B cell (primary cell): ENCODE measurements around the gene ABCD1. TPM values are rescaled to one million over a fixed set of nuclear protein-coding genes. Genes with fewer than 3 reads are reported as not detected.
A peak's percentile ranks its signal among the peaks of the same experiment; 100 is the strongest.

Experiments
- ATAC-seq: fragments of 200-7000 bp; cut with Tn5 transposase; one replicate; pipeline ENCODE4 v1.10.0; 2021; ENCODE audit warnings: low read depth, mild to moderate bottlenecking, moderate number of reproducible peaks, moderate library complexity
- CTCF ChIA-PET: fragments of 350-600 bp; sonication (Branson Sonifier 250); formaldehyde crosslinking; loops from one replicate; lab custom pipeline; 2021; ENCODE audit warnings: antibody characterized with exemption, inconsistent platforms; lab: Charles Lee
- POLR2A ChIA-PET: fragments of 350-600 bp; sonication (Branson Sonifier 250); formaldehyde crosslinking; loops from one replicate; lab custom pipeline; 2021; ENCODE audit warnings: antibody characterized with exemption; lab: Charles Lee
- DNase-seq: peaks from one replicate; pipeline ENCODE4 v3.0.0; 2013
- H2AFZ ChIP-seq: 2 replicates; pipeline ENCODE4 v1.6.1; 2012; ENCODE audit warnings: mild to moderate bottlenecking, low read depth, low read length; ENCODE audit not compliant: insufficient read depth, poor library complexity, severe bottlenecking
- H3K27ac ChIP-seq, 2 donors: 1 replicate in 1 of 2; 2 replicates in 1 of 2; pipeline ENCODE4 v1.5.1; 2012 to 2013; ENCODE audit warnings: low read length in 2 of 2, mild to moderate bottlenecking in 2 of 2, moderate library complexity in 1 of 2
- H3K27me3 ChIP-seq, 4 experiments: fragments of 200-600 bp in 1 of 4; sonication (generic) in 1 of 4; replicated peaks in 1 of 4; 1 replicate in 2 of 4; 2 replicates in 2 of 4; pipeline versions ENCODE4 v1.6.1 to v1.7.0; 2013 to 2016; ENCODE audit warnings: low read length in 3 of 4, mild to moderate bottlenecking in 2 of 4, mixed read lengths in 1 of 4, moderate library complexity in 1 of 4; ENCODE audit not compliant: insufficient read depth in 4 of 4, control insufficient read depth in 3 of 4; ENCODE audit errors: control extremely low read depth in 1 of 4
- H3K36me3 ChIP-seq, 2 experiments: replicated peaks in 1 of 2; 1 replicate in 1 of 2; 2 replicates in 1 of 2; pipeline versions ENCODE4 v1.6.1 to v1.7.1; 2013; ENCODE audit warnings: low read length in 1 of 2; ENCODE audit not compliant: insufficient read depth in 2 of 2, control insufficient read depth in 1 of 2; ENCODE audit errors: control extremely low read depth in 1 of 2, extremely low read depth in 1 of 2
- H3K4me1 ChIP-seq, 2 donors: fragments of 200-600 bp in 1 of 2; sonication (generic) in 1 of 2; 1 replicate in 1 of 2; 2 replicates in 1 of 2; pipeline versions ENCODE4 v1.5.1 to v1.6.1; 2013 to 2017; ENCODE audit warnings: low read length in 2 of 2; ENCODE audit not compliant: control insufficient read depth in 2 of 2, insufficient read depth in 2 of 2
- H3K4me2 ChIP-seq: replicated peaks from 2 replicates; pipeline ENCODE3; 2012; ENCODE audit warnings: mild to moderate bottlenecking, low read depth, low read length; ENCODE audit not compliant: poor library complexity, severe bottlenecking
- H3K4me3 ChIP-seq, 5 experiments: fragments of 200-600 bp in 1 of 5; sonication (generic) in 1 of 5; 1 replicate in 3 of 5; 2 replicates in 2 of 5; pipeline versions ENCODE4 v1.5.1 to v1.7.0; 2011 to 2016; ENCODE audit warnings: low read length in 4 of 5, mild to moderate bottlenecking in 4 of 5, low read depth in 2 of 5, control low read depth in 1 of 5, moderate library complexity in 1 of 5; ENCODE audit not compliant: insufficient read depth in 1 of 5; ENCODE audit errors: control extremely low read depth in 1 of 5, extremely low read depth in 1 of 5
- H3K79me2 ChIP-seq: fragments of 200-600 bp; sonication (generic); one replicate; pipeline ENCODE4 v1.6.0; 2016; ENCODE audit warnings: low read length; ENCODE audit not compliant: control insufficient read depth, insufficient read depth
- H3K9ac ChIP-seq: fragments of 200-600 bp; sonication (generic); 2 replicates; pipeline ENCODE4 v1.6.1; 2017; ENCODE audit warnings: mild to moderate bottlenecking, low read length, moderate library complexity
- H3K9me3 ChIP-seq, 3 donors: one replicate each; pipeline versions ENCODE4 v1.6.1 to v1.7.1; 2013; ENCODE audit warnings: low read length in 2 of 3; ENCODE audit not compliant: control insufficient read depth in 2 of 3, insufficient read depth in 1 of 3; ENCODE audit errors: control extremely low read depth in 1 of 3
- H4K20me1 ChIP-seq: 2 replicates; pipeline ENCODE4 v1.6.0; 2012; ENCODE audit warnings: mild to moderate bottlenecking, low read length; ENCODE audit not compliant: insufficient read depth, control insufficient read depth, poor library complexity, severe bottlenecking
- H3K27ac Mint-ChIP-seq: one replicate; pipeline ENCODE4 v1.8.0; 2021; ENCODE audit warnings: mixed read lengths
- H3K27me3 Mint-ChIP-seq: one replicate; pipeline ENCODE4 v1.8.0; 2021; ENCODE audit warnings: mixed read lengths
- H3K4me1 Mint-ChIP-seq: one replicate; pipeline ENCODE4 v1.8.0; 2021; ENCODE audit warnings: mixed read lengths
- H3K4me3 Mint-ChIP-seq: one replicate; pipeline ENCODE4 v1.8.0; 2021; ENCODE audit warnings: mixed read lengths
- H3K9me3 Mint-ChIP-seq: one replicate; pipeline ENCODE4 v1.8.0; 2022; ENCODE audit warnings: mixed read lengths; ENCODE audit not compliant: insufficient read depth
- EZH2 ChIP-seq: IDR thresholded peaks from 2 replicates; pipeline ENCODE4 v1.6.1; 2012; ENCODE audit warnings: borderline replicate concordance, low read depth, mild to moderate bottlenecking, moderate library complexity, low read length; ENCODE audit not compliant: insufficient read depth, poor library complexity, severe bottlenecking
- WGBS: methylation state at CpG from one replicate; pipeline ENCODE4 v1.1.5; 2013; ENCODE audit warnings: missing lambda C conversion rate; ENCODE audit not compliant: insufficient coverage; 5-methylcytosine and 5-hydroxymethylcytosine counted together
- intact Hi-C: fragments of 100-400 bp; cut with micrococcal nuclease; formaldehyde crosslinking; loops from one replicate; pipeline ENCODE4 v1.10.0; 2022
- polyA plus RNA-seq: library from polyadenylated mRNA; depleted of rRNA; stranded (reverse); fragments of >200 nt; gene quantifications from 2 replicates; pipeline ENCODE4 v1.2.3, GENCODE V29; 2012
- total RNA-seq, 2 donors: library from RNA; stranded (reverse); fragments of 120-200 nt in 1 of 2; gene quantifications; 1 replicate in 1 of 2; 2 replicates in 1 of 2; pipeline versions ENCODE4 v1.2.3 to v1.2.4, GENCODE V29; 2013 to 2022
- TF ChIP-seq, protein P1 (sequence below): fragments of 200-600 bp; IDR thresholded peaks from one replicate; pipeline ENCODE4 v1.8.0; 2022; ENCODE audit warnings: antibody characterized with exemption, mild to moderate bottlenecking

ABCD1 gene
- total and polyA plus RNA-seq, 2 donors (not counting 1 experiment from before 2014, with no cell fraction given): 9.7 to 12.2 TPM

GRCh38 chrX:153763298-153763932 is 38.8 kb downstream of the ABCD1 start:
- Histone ChIP-seq H3K79me2 (no peaks in the 10 kb centered on the region), H3K27ac (no peak overlapping the region), H3K36me3 (no peaks in the 10 kb centered on the region), H3K9me3 (no peaks in the 10 kb centered on the region), H3K4me1 (peaks cover 0 to 25% of the 10 kb centered on the region in 2 donors), H4K20me1 (no peaks in the 10 kb centered on the region), H2AFZ (no peak overlapping the region), H3K4me2 (no peak overlapping the region), H3K4me3 (no peak overlapping the region), H3K27me3 (no peaks in the 10 kb centered on the region), H3K9ac (no peak overlapping the region)
- ATAC-seq (peak; percentile 8), DNase-seq (no peak)
- H3K9me3 Mint-ChIP-seq: no peaks in the 10 kb centered on the region
- CTCF ChIA-PET: interaction anchor here (1.0 to 3.9 kb wide), 7 partner anchors 37 to 189 kb away, joined by 3 to 35 read pairs (median 7); no protein-coding TSS in a partner anchor
- peak overlapping the region; percentile 53 for H3K27ac Mint-ChIP-seq
- 79% methylated on average over 8 of the region's 18 CpGs for WGBS
- H3K27me3 Mint-ChIP-seq: no peaks in the 10 kb centered on the region
- H3K4me1 Mint-ChIP-seq: peaks cover 18% of the 10 kb centered on the region
- POLR2A ChIA-PET: no interaction called here
- intact Hi-C loops: no loop called here
- no peak overlapping the region for H3K4me3 Mint-ChIP-seq
- no peak for TF ChIP-seq EZH2
- TF ChIP-seq, protein P1, sequence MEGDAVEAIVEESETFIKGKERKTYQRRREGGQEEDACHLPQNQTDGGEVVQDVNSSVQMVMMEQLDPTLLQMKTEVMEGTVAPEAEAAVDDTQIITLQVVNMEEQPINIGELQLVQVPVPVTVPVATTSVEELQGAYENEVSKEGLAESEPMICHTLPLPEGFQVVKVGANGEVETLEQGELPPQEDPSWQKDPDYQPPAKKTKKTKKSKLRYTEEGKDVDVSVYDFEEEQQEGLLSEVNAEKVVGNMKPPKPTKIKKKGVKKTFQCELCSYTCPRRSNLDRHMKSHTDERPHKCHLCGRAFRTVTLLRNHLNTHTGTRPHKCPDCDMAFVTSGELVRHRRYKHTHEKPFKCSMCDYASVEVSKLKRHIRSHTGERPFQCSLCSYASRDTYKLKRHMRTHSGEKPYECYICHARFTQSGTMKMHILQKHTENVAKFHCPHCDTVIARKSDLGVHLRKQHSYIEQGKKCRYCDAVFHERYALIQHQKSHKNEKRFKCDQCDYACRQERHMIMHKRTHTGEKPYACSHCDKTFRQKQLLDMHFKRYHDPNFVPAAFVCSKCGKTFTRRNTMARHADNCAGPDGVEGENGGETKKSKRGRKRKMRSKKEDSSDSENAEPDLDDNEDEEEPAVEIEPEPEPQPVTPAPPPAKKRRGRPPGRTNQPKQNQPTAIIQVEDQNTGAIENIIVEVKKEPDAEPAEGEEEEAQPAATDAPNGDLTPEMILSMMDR: no peak

GRCh38 chrX:153763989-153764755 is 39.5 kb downstream of the ABCD1 start, which contains the start of gene PLXNB3:
PLXNB3 (plus strand) TSS chrX:153764249; CDS start chrX:153765536, 1,287 bp downstream.
- H3K4me1 Mint-ChIP-seq: peaks cover 14% of the 10 kb centered on the region
- Histone ChIP-seq H3K27ac (no peak within 1 kb of the TSS), H3K36me3 (no peaks in the 10 kb centered on the region), H3K27me3 (no peaks in the 10 kb centered on the region), H4K20me1 (no peaks in the 10 kb centered on the region), H3K4me1 (peaks cover 0 to 18% of the 10 kb centered on the region in 2 donors), H2AFZ (no peak within 1 kb of the TSS), H3K9ac (no peak within 1 kb of the TSS), H3K4me3 (no peak within 1 kb of the TSS), H3K4me2 (peak within 1 kb of the TSS; percentile 45), H3K9me3 (no peaks in the 10 kb centered on the region), H3K79me2 (no peaks in the 10 kb centered on the region)
- ChIA-PET CTCF (interaction anchor here (1.0 to 3.9 kb wide), 7 partner anchors 37 to 188 kb away, joined by 3 to 35 read pairs (median 7); no protein-coding TSS in a partner anchor), POLR2A (no interaction called here)
- ATAC-seq: peak; percentile 80
- H3K9me3 Mint-ChIP-seq: no peaks in the 10 kb centered on the region
- peak; percentile 76 for DNase-seq
- H3K27ac Mint-ChIP-seq: peak within 1 kb of the TSS; percentile 53
- WGBS: 30% methylated on average over 14 of the region's 26 CpGs
- TF ChIP-seq, protein P1: peak; percentile 75
- TF ChIP-seq EZH2: no peak
- intact Hi-C loops: no loop called here
- no peak within 1 kb of the TSS for H3K4me3 Mint-ChIP-seq
- no peaks in the 10 kb centered on the region for H3K27me3 Mint-ChIP-seq
